ENCODE results near the gene TMIGD3. TPM values are rescaled to one million over a fixed set of nuclear protein-coding genes. Genes with fewer than 3 reads are reported as not detected.

Gene TMIGD3
- total RNA-seq, 1 donor from 2014 or later: 1.2 TPM

DNA sequence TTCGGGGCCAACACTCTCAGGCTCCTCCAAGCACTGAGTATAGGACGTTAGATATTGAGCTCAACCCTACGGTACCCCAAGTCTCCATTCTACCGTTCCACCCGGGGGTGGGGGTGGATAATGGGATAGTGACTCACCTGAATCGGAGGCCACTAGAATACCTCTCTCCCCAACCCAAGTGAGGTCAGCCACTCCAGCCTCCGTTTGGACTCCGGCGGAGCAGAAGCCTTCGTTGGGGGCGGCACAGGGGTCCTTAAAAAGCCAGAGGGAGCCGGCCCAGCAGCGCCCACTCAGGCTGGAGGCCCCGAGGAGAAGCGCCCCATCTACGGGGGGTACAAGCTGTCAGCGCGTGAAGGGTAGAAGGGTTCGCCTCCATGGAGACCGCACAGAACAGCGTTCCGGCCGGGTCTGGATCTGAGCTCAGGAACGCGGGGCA is 54.9 kb downstream of the TMIGD3 start:
- no peak for DNase-seq (ENCODE audit: low spot score)

DNA sequence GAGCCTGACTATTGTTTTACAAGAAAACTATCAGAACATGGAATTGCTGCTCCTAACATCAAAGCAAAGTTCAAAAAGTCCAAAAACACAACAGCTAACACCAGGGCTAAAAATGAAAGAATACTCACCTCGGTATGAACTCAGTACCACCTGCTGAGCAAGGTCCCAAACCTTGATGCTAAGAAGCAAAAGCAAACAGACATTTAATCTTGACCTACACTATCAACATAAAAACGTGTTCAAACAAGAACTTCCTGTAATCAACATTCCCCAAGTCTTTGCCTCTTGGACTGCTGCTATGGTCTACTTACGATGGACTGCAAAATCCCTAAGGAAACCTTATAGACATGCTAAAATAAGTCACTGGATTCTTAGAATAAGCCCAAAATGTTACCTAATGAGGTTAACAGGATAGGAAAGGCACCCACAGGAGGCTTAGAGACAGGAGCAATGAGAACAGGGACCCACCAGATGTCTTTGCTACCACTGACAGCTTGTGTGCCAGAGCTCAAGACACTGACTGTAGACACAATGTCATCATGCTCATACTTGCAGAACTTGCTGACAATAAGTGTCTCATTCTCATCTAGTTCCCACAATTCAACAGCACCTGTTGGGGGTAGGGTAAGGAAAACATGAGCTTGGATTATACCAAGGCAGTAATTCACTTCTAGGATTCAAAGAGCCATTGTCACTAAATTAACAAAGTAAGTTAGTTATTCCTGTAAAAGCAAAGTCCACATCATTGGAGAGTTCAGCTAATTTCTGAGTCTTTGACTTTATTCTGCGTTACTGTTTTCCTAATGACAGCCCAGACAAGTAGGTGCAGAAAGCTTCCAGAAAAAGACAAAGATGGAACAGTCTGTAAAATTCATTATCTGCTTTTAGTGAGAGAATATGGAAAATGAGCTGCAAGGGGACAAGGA is 56.2 kb downstream of the TMIGD3 start:
- DNase-seq (ENCODE audit: low spot score): no peak

DNA sequence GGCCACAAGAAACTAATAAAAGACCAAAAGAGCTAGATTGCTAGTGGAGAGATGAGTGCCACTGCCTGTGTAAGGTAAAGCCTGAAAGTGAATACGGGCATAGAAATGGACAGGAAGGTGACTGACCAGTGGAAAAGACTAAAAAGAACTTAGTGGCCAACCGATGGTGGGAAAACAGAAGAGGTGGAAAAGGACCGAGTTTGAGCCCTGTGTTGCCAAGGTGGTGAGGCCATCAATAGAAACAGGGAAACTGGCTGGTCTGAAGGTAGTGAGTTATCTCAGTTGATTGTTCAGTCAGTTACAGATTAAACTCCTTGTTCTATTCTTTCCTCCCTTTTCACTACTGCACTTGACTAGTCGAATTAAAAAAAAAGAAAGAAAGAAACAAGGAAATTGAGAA is 56.9 kb downstream of the TMIGD3 start:
- no peak for DNase-seq (ENCODE audit: low spot score)

DNA sequence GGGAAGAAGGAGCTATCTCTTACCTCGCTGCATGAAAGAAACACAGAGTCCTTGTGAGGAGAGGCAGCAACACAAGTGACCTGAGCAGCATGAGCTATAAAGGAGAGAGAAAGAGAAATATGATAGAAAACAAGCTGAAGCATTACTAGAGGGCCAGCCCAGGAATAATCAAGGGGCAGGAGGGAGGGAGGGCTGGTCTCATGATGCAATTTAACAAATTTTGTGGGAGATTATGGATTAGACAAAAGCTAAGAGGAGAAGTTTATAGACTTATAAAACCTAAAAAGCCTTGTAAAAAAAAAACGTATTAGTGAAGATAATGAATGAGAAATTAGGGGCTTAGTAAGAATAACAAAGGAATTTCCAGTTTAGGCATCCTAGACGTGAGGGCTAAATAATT is 59.4 kb downstream of the TMIGD3 start:
- DNase-seq (ENCODE audit: low spot score): no peak

DNA sequence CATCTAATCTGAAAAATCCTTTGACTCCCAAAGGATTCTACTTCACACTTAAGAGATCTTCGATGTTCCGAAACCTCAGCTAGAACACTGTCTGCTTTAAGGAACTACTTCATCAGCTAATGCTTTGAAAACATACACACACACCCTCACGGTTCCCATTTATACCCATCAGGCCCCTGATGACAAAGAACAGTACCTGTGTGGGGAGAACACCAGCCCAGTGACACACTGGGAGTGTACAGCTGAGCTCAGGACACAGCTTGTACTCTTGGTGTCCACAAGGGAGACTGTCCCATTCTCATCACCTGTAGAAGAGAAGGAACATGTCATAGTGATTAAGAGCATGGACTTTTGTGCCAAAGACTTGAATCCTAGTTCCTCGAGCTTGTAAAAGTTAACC is 61.0 kb downstream of the TMIGD3 start:
- DNase-seq (ENCODE audit: low spot score): no peak

DNA sequence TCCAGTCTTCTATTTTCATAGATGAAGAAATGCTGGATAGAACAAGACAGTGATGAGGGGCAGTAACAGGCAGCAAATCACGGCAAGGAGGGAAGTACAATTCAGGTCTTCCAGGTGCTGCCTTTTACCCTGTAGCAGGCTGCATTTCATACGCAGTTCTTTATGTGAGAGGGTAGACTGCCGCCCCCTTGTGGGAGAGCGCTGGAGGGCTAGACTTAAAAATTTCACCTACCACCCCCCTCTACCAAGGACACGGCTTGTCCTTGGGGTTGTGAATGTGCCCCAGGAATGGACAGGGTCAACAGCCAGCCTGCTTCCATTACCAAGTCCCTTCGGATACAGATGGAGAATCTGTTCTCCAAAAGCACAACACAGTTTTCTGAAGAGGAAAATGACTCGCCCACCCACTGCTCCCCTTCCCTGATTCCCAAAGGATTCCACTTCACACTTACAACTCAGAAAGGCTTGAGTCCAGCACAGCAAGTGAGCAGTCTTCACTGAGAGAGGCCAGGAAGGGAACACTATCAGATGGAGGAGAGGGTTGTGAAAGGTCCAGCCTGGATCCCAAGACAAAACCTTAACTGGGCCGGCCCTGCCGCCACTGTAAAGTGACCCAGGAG is 61.8 kb downstream of the TMIGD3 start:
- DNase-seq (ENCODE audit: low spot score): no peak

DNA sequence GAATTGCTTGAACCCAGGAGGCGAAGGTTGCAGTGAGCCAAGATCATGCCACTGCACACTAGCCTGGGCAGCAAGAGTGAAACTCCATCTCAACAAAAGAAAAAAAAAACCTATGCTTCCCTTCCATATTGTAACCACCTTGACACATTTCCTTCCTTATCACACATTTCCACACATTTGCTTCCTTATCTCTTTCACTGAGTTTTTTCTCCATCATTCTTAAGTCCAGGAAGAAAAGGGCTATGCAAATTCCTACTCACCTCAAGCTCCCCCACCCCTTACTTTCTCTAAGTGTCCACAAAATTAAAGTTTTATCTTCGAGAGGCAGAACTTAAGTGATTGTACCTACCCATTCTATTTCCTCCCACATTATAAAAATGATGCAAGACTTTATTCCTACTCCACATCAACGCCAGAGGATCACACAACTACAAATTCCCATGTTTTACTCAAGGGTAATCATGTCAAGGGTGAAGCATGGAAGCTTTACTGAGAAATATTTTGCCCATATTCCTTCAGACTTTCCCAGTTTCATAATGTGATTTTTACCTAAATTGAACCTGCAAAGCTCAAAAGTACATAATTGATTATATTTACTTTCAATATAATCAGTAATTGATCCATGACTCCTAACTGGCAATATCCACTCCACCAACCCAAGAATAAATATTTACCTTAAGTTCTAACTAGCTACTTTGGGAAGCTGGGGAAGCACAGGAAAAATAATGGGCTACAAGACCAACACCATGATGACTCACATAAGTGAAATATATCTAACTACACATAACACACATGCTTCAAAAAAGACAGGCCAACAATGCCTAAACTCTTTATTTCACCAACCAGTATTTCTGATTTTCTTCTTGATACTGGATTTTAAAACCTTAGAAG is 63.7 kb downstream of the TMIGD3 start:
- no peak for DNase-seq (ENCODE audit: low spot score)

DNA sequence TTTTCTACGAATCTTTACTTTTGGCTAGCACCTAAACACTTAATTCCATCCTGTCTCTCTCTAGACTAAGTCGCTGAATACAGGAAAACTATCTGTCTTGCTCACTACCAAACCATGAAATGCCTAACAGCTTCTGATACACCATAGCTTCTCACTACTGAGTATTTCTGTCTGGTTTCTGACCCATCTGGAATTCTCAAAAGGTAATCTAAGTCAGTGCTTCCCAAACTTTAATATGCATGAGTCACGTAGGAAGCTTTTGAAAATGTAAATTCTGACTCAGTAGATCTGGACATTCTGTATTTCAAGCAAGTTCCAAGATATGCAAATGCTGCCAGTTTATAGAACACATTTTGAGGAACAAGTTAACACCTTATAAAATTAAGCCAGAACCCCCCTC is 66.7 kb downstream of the TMIGD3 start:
- DNase-seq (ENCODE audit: low spot score): no peak

Other genes with a start within 250 kb of the TMIGD3 start
- not detected for gene CHIA, start 212.8 kb downstream of the TMIGD3 start, total RNA-seq
- gene OVGP1, start 75.9 kb downstream of the TMIGD3 start, total RNA-seq: 4.3 TPM
- 54.6 TPM for gene WDR77, start 54.4 kb downstream of the TMIGD3 start, total RNA-seq
- 265 TPM for gene ATP5PB, start 54.2 kb downstream of the TMIGD3 start, total RNA-seq
- gene C1orf162, start 29.6 kb downstream of the TMIGD3 start, total RNA-seq: 13.2 TPM
- 5.8 TPM for gene ADORA3, start within 50 bp of the TMIGD3 start, total RNA-seq
- 80.3 TPM for gene RAP1A, start 116.2 kb upstream of the TMIGD3 start, total RNA-seq
- gene INKA2, start 235.8 kb upstream of the TMIGD3 start, total RNA-seq: 5.7 TPM